Peyer's patch (tissue), 4 donors: ENCODE measurements around the gene CTNNA2. TPM values are rescaled to one million over a fixed set of nuclear protein-coding genes. Genes with fewer than 3 reads are reported as not detected.
"Not testable (repeated sequence)": the region's sequence is repeated elsewhere in the genome, so short reads cannot be mapped to it uniquely, and the experiment has no call there.

Experiments used
- DNase-seq, 3 donors: peaks; one replicate each; pipeline ENCODE4 v3.0.0-alpha.2; 2017 to 2019
- H3K27ac ChIP-seq, 4 donors: fragments of 200-600 bp; sonication (generic); one replicate each; pipeline ENCODE4 v1.5.1; 2016 to 2019
- H3K27me3 ChIP-seq, 2 donors: fragments of 200-600 bp; sonication (generic); one replicate each; pipeline ENCODE4 v1.5.1; 2019
- H3K36me3 ChIP-seq, 3 donors: fragments of 200-600 bp; sonication (generic); one replicate each; pipeline ENCODE4 v1.5.1; 2016 to 2019
- H3K4me1 ChIP-seq, 4 donors: fragments of 200-600 bp; sonication (generic); one replicate each; pipeline ENCODE4 v1.5.1; 2016 to 2019
- H3K4me3 ChIP-seq, 4 donors: fragments of 200-600 bp; sonication (generic); 1 replicate in 3 of 4; 2 replicates in 1 of 4; pipeline ENCODE4 v1.5.1; 2016 to 2019; ENCODE audit warnings: mild to moderate bottlenecking in 1 of 4
- H3K9me3 ChIP-seq, 4 donors: fragments of 200-600 bp; sonication (generic); one replicate each; pipeline ENCODE4 v1.5.1; 2016 to 2019; ENCODE audit warnings: mild to moderate bottlenecking in 1 of 4
- CTCF ChIP-seq, 6 experiments: fragments of 450-650 bp in 4 of 6; fragments of 200-600 bp in 2 of 6; sonication (generic) in 1 of 6; IDR thresholded peaks; one replicate each; pipeline ENCODE4 v1.5.1; 2017 to 2019; ENCODE audit warnings: antibody characterized with exemption in 6 of 6, mild to moderate bottlenecking in 3 of 6, moderate library complexity in 1 of 6
- POLR2A ChIP-seq, 2 donors: fragments of 450-650 bp; IDR thresholded peaks; one replicate each; pipeline ENCODE4 v1.5.1; 2017; ENCODE audit warnings: antibody characterized with exemption in 2 of 2, mild to moderate bottlenecking in 2 of 2, moderate library complexity in 2 of 2
- total RNA-seq, 4 donors: library from RNA; depleted of rRNA; stranded (reverse); fragments of >200 nt; gene quantifications; one replicate each; pipeline ENCODE4 v1.1.0, GENCODE V29; 2016

CTNNA2 gene
- total RNA-seq, 4 donors from 2014 or later = 0.67 to 5.3 (median 0.88) TPM; not detected in 1

GRCh38 chr2:80080957-80081356 is 568.1 kb downstream of the CTNNA2 start:
- Histone ChIP-seq H3K9me3 (no peaks in the 10 kb centered on the region), H3K4me1 (peaks cover 0 to 6% (median 0%) of the 10 kb centered on the region in 4 donors), H3K27ac (no peak overlapping the region), H3K4me3 (no peak overlapping the region), H3K36me3 (no peaks in the 10 kb centered on the region), H3K27me3 (no peaks in the 10 kb centered on the region)
- DNase-seq = no peak
- TF ChIP-seq POLR2A (IDR thresholded peaks at IDR 0.05) (no peak), CTCF (IDR thresholded peaks at IDR 0.05) (no peak)

GRCh38 chr2:80086831-80087230 is 574.0 kb downstream of the CTNNA2 start:
- Histone ChIP-seq H3K4me1 (no peaks in the 10 kb centered on the region), H3K27ac (no peak overlapping the region), H3K4me3 (no peak overlapping the region), H3K27me3 (no peaks in the 10 kb centered on the region), H3K36me3 (no peaks in the 10 kb centered on the region), H3K9me3 (no peaks in the 10 kb centered on the region)
- no peak for TF ChIP-seq CTCF (IDR thresholded peaks at IDR 0.05)
- no peak for TF ChIP-seq POLR2A (IDR thresholded peaks at IDR 0.05)
- no peak for DNase-seq

- Histone ChIP-seq H3K4me1 (no peaks in the 10 kb centered on the region), H3K27ac (no peak overlapping the region), H3K9me3 (no peaks in the 10 kb centered on the region), H3K36me3 (no peaks in the 10 kb centered on the region), H3K27me3 (no peaks in the 10 kb centered on the region), H3K4me3 (no peak overlapping the region)
- TF ChIP-seq CTCF (IDR thresholded peaks at IDR 0.05) = no peak
- DNase-seq = no peak
Observed at GRCh38 chr2:80091237-80091636, 578.4 kb downstream of the CTNNA2 start.

- no peak for DNase-seq
- TF ChIP-seq CTCF (IDR thresholded peaks at IDR 0.05) = no peak
- TF ChIP-seq POLR2A (IDR thresholded peaks at IDR 0.05) = no peak
- Histone ChIP-seq H3K4me3 (no peak overlapping the region), H3K4me1 (no peaks in the 10 kb centered on the region), H3K9me3 (no peaks in the 10 kb centered on the region), H3K36me3 (no peaks in the 10 kb centered on the region), H3K27ac (no peak overlapping the region), H3K27me3 (no peaks in the 10 kb centered on the region)
Observed at GRCh38 chr2:80092474-80092873, 579.6 kb downstream of the CTNNA2 start.

- not testable (repeated sequence) for DNase-seq, H3K4me3 ChIP-seq, H3K27ac ChIP-seq, H3K9me3 ChIP-seq, H3K36me3 ChIP-seq, H3K4me1 ChIP-seq, H3K27me3 ChIP-seq
Observed at GRCh38 chr2:80098503-80098902, 585.7 kb downstream of the CTNNA2 start.

GRCh38 chr2:80102026-80102425 is 589.2 kb downstream of the CTNNA2 start:
- no peaks in the 10 kb centered on the region for H3K36me3 ChIP-seq
- DNase-seq = no peak
- no peaks in the 10 kb centered on the region for H3K27me3 ChIP-seq
- H3K4me3 ChIP-seq = no peak overlapping the region
- H3K27ac ChIP-seq = no peak overlapping the region
- H3K4me1 ChIP-seq = no peaks in the 10 kb centered on the region
- H3K9me3 ChIP-seq = no peaks in the 10 kb centered on the region
- TF ChIP-seq CTCF (IDR thresholded peaks at IDR 0.05) (no peak), POLR2A (IDR thresholded peaks at IDR 0.05) (no peak)
